H9 (cell line): ENCODE results near the gene AGO3. TPM values are rescaled to one million over a fixed set of nuclear protein-coding genes. Genes with fewer than 3 reads are reported as not detected.

Experiments
- DNase-seq: peaks from one replicate; pipeline ENCODE4 v3.0.0-alpha.2; 2017
- H2AFZ ChIP-seq: one replicate; pipeline ENCODE4 v1.6.1; 2013; ENCODE audit warnings: mild to moderate bottlenecking, low read length, control low read depth, moderate library complexity
- H2AK5ac ChIP-seq: 2 replicates; pipeline ENCODE4 v1.6.1; 2013; ENCODE audit warnings: low read length, control low read depth, mixed read lengths; ENCODE audit not compliant: insufficient read length
- H2BK120ac ChIP-seq: one replicate; pipeline ENCODE4 v1.6.1; 2013; ENCODE audit warnings: low read depth, mild to moderate bottlenecking, low read length, control low read depth, inconsistent platforms; ENCODE audit not compliant: poor library complexity, severe bottlenecking
- H2BK12ac ChIP-seq: 2 replicates; pipeline ENCODE4 v1.6.1; 2013; ENCODE audit warnings: low read length, control low read depth, mixed read lengths, low read depth; ENCODE audit not compliant: insufficient read length
- H2BK15ac ChIP-seq: 2 replicates; pipeline ENCODE4 v1.6.1; 2013; ENCODE audit warnings: low read depth, low read length, control low read depth
- H2BK20ac ChIP-seq: one replicate; pipeline ENCODE4 v1.6.1; 2013; ENCODE audit warnings: low read depth, mild to moderate bottlenecking, low read length, control low read depth, inconsistent platforms; ENCODE audit not compliant: poor library complexity, severe bottlenecking
- H2BK5ac ChIP-seq: 2 replicates; pipeline ENCODE4 v1.6.1; 2013; ENCODE audit warnings: low read length, control low read depth, mixed read lengths; ENCODE audit not compliant: insufficient read length
- H3K14ac ChIP-seq: 2 replicates; pipeline ENCODE4 v1.6.1; 2013; ENCODE audit warnings: low read length, control low read depth; ENCODE audit not compliant: insufficient read depth
- H3K18ac ChIP-seq: 2 replicates; pipeline ENCODE4 v1.6.1; 2013; ENCODE audit warnings: low read depth, mild to moderate bottlenecking, mixed read lengths, low read length, control low read depth; ENCODE audit not compliant: insufficient read length
- H3K23ac ChIP-seq: 2 replicates; pipeline ENCODE4 v1.6.1; 2013; ENCODE audit warnings: low read length, control low read depth, mixed read lengths, low read depth; ENCODE audit not compliant: insufficient read length
- H3K23me2 ChIP-seq: 2 replicates; pipeline ENCODE4 v1.6.1; 2013; ENCODE audit warnings: low read depth, mild to moderate bottlenecking, mixed read lengths, low read length, control low read depth; ENCODE audit not compliant: insufficient read length, poor library complexity, severe bottlenecking
- H3K27ac ChIP-seq: 2 replicates; pipeline ENCODE4 v1.5.1; 2013; ENCODE audit warnings: low read length, control low read depth, mixed read lengths, low read depth; ENCODE audit not compliant: insufficient read length
- H3K27me3 ChIP-seq: 2 replicates; pipeline ENCODE4 v1.6.1; 2013; ENCODE audit warnings: low read length, control low read depth, inconsistent platforms; ENCODE audit not compliant: insufficient read depth
- H3K4ac ChIP-seq: 2 replicates; pipeline ENCODE4 v1.6.1; 2013; ENCODE audit warnings: low read depth, mild to moderate bottlenecking, control low read depth, inconsistent platforms, low read length, moderate library complexity
- H3K4me1 ChIP-seq: 2 replicates; pipeline ENCODE4 v1.6.1; 2013; ENCODE audit warnings: low read length, control low read depth, inconsistent platforms; ENCODE audit not compliant: insufficient read depth
- H3K4me2 ChIP-seq: 2 replicates; pipeline ENCODE4 v1.6.1; 2013; ENCODE audit warnings: low read length, control low read depth, mixed read lengths; ENCODE audit not compliant: insufficient read length, insufficient read depth
- H3K56ac ChIP-seq: 2 replicates; pipeline ENCODE4 v1.6.1; 2013; ENCODE audit warnings: low read depth, mild to moderate bottlenecking, mixed read lengths, low read length, control low read depth; ENCODE audit not compliant: insufficient read length
- H3K79me1 ChIP-seq: 2 replicates; pipeline ENCODE4 v1.6.1; 2013; ENCODE audit warnings: low read depth, mild to moderate bottlenecking, moderate library complexity, low read length, control low read depth, inconsistent platforms; ENCODE audit not compliant: insufficient read depth, poor library complexity, severe bottlenecking
- H3K79me2 ChIP-seq: 2 replicates; pipeline ENCODE4 v1.6.1; 2013; ENCODE audit warnings: low read length, control low read depth, inconsistent platforms; ENCODE audit not compliant: insufficient read depth
- H3K9ac ChIP-seq: 2 replicates; pipeline ENCODE4 v1.6.1; 2013; ENCODE audit warnings: low read length, control low read depth, mixed read lengths; ENCODE audit not compliant: insufficient read length; ENCODE audit errors: extremely low read depth
- H3K9me3 ChIP-seq: one replicate; pipeline ENCODE4 v1.6.1; 2013; ENCODE audit warnings: low read depth, low read length, inconsistent platforms; ENCODE audit not compliant: control insufficient read depth
- H3T11ph ChIP-seq: one replicate; pipeline ENCODE4 v1.6.1; 2013; ENCODE audit warnings: mild to moderate bottlenecking, low read length, control low read depth, inconsistent platforms
- H4K20me1 ChIP-seq: one replicate; pipeline ENCODE4 v1.6.1; 2013; ENCODE audit not compliant: control insufficient read depth, insufficient read length, insufficient read depth
- H4K5ac ChIP-seq: 2 replicates; pipeline ENCODE4 v1.6.1; 2013; ENCODE audit warnings: low read depth, mild to moderate bottlenecking, mixed read lengths, low read length, control low read depth; ENCODE audit not compliant: insufficient read length
- H4K8ac ChIP-seq: replicated peaks from 2 replicates; pipeline ENCODE4 v1.6.1; 2013; ENCODE audit warnings: low read length, control low read depth, mixed read lengths, low read depth; ENCODE audit not compliant: insufficient read length
- H4K91ac ChIP-seq: 2 replicates; pipeline ENCODE4 v1.6.1; 2013; ENCODE audit warnings: low read depth, mild to moderate bottlenecking, moderate library complexity, mixed read lengths, low read length, control low read depth; ENCODE audit not compliant: insufficient read length
- H3K27ac Mint-ChIP-seq, 3 experiments: 2 replicates in 2 of 3; 3 replicates in 1 of 3; pipeline ENCODE4 v1.8.0; 2020 to 2021; ENCODE audit warnings: mixed read lengths in 3 of 3, mild to moderate bottlenecking in 1 of 3, moderate library complexity in 1 of 3
- H3K27me3 Mint-ChIP-seq: 2 replicates; pipeline ENCODE4 v1.8.0; 2021; ENCODE audit warnings: low read depth, mild to moderate bottlenecking, moderate library complexity, mixed read lengths
- H3K36me3 Mint-ChIP-seq, 3 experiments: 2 replicates in 2 of 3; 3 replicates in 1 of 3; pipeline ENCODE4 v1.8.0; 2020 to 2021; ENCODE audit warnings: low read depth in 3 of 3, mixed read lengths in 3 of 3; ENCODE audit not compliant: insufficient read depth in 1 of 3
- H3K4me1 Mint-ChIP-seq, 2 experiments: 2 replicates each; pipeline ENCODE4 v1.8.0; 2020; ENCODE audit warnings: mixed read lengths in 2 of 2
- H3K4me3 Mint-ChIP-seq, 2 experiments: 2 replicates in 1 of 2; 3 replicates in 1 of 2; pipeline ENCODE4 v1.8.0; 2020 to 2021; ENCODE audit warnings: mild to moderate bottlenecking in 2 of 2, mixed read lengths in 2 of 2, moderate library complexity in 1 of 2
- H3K9me3 Mint-ChIP-seq, 2 experiments: 2 replicates in 1 of 2; 3 replicates in 1 of 2; pipeline ENCODE4 v1.8.0; 2020; ENCODE audit warnings: mild to moderate bottlenecking in 2 of 2, mixed read lengths in 2 of 2, moderate library complexity in 1 of 2
- WGBS: extraction: QIAGEN DNeasy Blood & Tissue Kit; methylation state at CpG from one replicate; pipeline ENCODE4 v1.1.7; 2013; ENCODE audit warnings: missing lambda C conversion rate, low lambda C conversion rate, mixed read lengths; ENCODE audit not compliant: insufficient read length; ENCODE audit errors: extremely low coverage; 5-methylcytosine and 5-hydroxymethylcytosine counted together
- total RNA-seq: library from RNA; stranded (reverse); gene quantifications from 2 replicates; pipeline ENCODE4 v1.2.1, GENCODE V29; 2021
- TF ChIP-seq, protein P1 (sequence below): fragments of 200-600 bp; sonication (generic); conservative IDR thresholded peaks from 3 replicates; pipeline ENCODE4 v1.8.0; 2021; ENCODE audit warnings: antibody characterized with exemption, mild to moderate bottlenecking

Gene AGO3
- total RNA-seq, 1 experiment from 2014 or later: 27.0 TPM

DNA sequence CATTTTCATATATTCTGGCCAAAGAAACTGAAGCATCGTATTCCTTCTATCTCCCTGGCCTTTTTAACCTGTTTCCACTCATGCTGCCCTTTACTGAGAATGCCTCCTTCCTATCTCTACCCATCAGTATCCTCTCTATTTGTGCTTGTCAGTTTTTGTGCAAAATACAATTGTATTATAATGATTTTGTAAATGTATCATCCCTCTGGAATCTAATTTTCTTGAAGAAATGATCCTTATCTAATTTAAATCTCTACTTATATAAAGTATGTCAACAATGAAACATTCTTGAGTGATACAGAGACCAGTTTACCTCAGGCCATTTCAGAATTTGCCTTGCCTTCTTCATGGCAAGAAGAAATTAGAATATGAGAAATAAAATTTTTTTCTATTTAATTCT is 93.9 kb downstream of the AGO3 start:
- Mint-ChIP-seq H3K36me3 (peaks cover 16 to 33% (median 27%) of the 10 kb centered on the region in 3 experiments), H3K4me1 (no peaks in the 10 kb centered on the region), H3K4me3 (no peak overlapping the region), H3K27ac (no peak overlapping the region), H3K27me3 (no peaks in the 10 kb centered on the region), H3K9me3 (peaks cover 0 to 3% of the 10 kb centered on the region in 2 experiments; a peak in 3 of 5 replicates)
- Histone ChIP-seq H2AK5ac (no peak overlapping the region), H3K18ac (no peak overlapping the region), H4K5ac (no peak overlapping the region), H3K4me1 (no peaks in the 10 kb centered on the region), H2BK15ac (no peak overlapping the region), H3K4me2 (no peak overlapping the region), H3K9me3 (no peaks in the 10 kb centered on the region), H3K14ac (no peak overlapping the region), H3K23ac (no peak overlapping the region), H3K23me2 (no peaks in the 10 kb centered on the region), H3T11ph (no peak overlapping the region), H2BK120ac (no peak overlapping the region), H4K8ac (no peak overlapping the region), H4K20me1 (no peaks in the 10 kb centered on the region), H3K4ac (no peak overlapping the region), H3K79me2 (no peaks in the 10 kb centered on the region), H3K56ac (no peak overlapping the region), H2BK12ac (no peak overlapping the region), H2BK5ac (no peak overlapping the region), H2BK20ac (no peak overlapping the region), H3K27ac (no peak overlapping the region), H3K27me3 (no peaks in the 10 kb centered on the region), H3K79me1 (no peaks in the 10 kb centered on the region), H3K9ac (no peak overlapping the region), H4K91ac (no peak overlapping the region), H2AFZ (no peak overlapping the region)
- TF ChIP-seq, protein P1, sequence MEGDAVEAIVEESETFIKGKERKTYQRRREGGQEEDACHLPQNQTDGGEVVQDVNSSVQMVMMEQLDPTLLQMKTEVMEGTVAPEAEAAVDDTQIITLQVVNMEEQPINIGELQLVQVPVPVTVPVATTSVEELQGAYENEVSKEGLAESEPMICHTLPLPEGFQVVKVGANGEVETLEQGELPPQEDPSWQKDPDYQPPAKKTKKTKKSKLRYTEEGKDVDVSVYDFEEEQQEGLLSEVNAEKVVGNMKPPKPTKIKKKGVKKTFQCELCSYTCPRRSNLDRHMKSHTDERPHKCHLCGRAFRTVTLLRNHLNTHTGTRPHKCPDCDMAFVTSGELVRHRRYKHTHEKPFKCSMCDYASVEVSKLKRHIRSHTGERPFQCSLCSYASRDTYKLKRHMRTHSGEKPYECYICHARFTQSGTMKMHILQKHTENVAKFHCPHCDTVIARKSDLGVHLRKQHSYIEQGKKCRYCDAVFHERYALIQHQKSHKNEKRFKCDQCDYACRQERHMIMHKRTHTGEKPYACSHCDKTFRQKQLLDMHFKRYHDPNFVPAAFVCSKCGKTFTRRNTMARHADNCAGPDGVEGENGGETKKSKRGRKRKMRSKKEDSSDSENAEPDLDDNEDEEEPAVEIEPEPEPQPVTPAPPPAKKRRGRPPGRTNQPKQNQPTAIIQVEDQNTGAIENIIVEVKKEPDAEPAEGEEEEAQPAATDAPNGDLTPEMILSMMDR: no peak
- no peak for DNase-seq
- no CpG with 5 or more reads among the region's 1 CpG for WGBS
